ENCODE results near the gene CHST12. TPM values are rescaled to one million over a fixed set of nuclear protein-coding genes. Genes with fewer than 3 reads are reported as not detected.
A peak's percentile ranks its signal among the peaks of the same experiment; 100 is the strongest.
"Not testable (repeated sequence)": the region's sequence is repeated elsewhere in the genome, so short reads cannot be mapped to it uniquely, and the experiment has no call there.

Gene CHST12
- total and polyA plus RNA-seq, 7 donors, result 1.2 to 11.9 (median 10.3) TPM

GRCh38 chr7:2468227-2468626 is 64.8 kb downstream of the CHST12 start:
- no peaks in the 10 kb centered on the region for H3K9me3 ChIP-seq
- intact Hi-C loops (cut with DNase I), result no loop called here
- peaks cover 0 to 11% (median 5%) of the 10 kb centered on the region in 3 donors for H3K27me3 ChIP-seq
- H3K4me1 ChIP-seq, result peaks cover 0 to 12% (median 8%) of the 10 kb centered on the region in 4 donors
- H3K36me3 ChIP-seq, result no peaks in the 10 kb centered on the region
- WGBS, 2 donors, result 75 to 79% methylated on average over 7 of the region's 7 CpGs
- H3K27ac ChIP-seq, result no peak overlapping the region
- TF ChIP-seq CTCF (IDR thresholded peaks at IDR 0.05) (no peak), EP300 (IDR thresholded peaks at IDR 0.05) (no peak), POLR2A (IDR thresholded peaks at IDR 0.05) (no peak), POLR2AphosphoS5 (IDR thresholded peaks at IDR 0.05) (no peak)
- no peak for DNase-seq
- no peak overlapping the region for H3K4me3 ChIP-seq

- DNase-seq; H3K36me3 ChIP-seq; intact Hi-C loops (cut with DNase I); H3K27ac ChIP-seq; H3K9me3 ChIP-seq; H3K4me3 ChIP-seq: not testable (repeated sequence)
- Histone ChIP-seq H3K27me3 (peaks cover 0 to 12% (median 5%) of the 10 kb centered on the region in 3 donors), H3K4me1 (peaks cover 0 to 12% (median 8%) of the 10 kb centered on the region in 4 donors)
- whole genome bisulfite sequencing, 2 donors, result 71 to 84% methylated on average over 9 of the region's 9 CpGs
These were observed 66.2 kb downstream of the CHST12 start for GRCh38 chr7:2469460-2470203.

- peaks cover 0 to 20% (median 7%) of the 10 kb centered on the region in 3 donors for H3K27me3 ChIP-seq
- no peaks in the 10 kb centered on the region for H3K36me3 ChIP-seq
- no peaks in the 10 kb centered on the region for H3K9me3 ChIP-seq
- H3K4me3 ChIP-seq, result no peak overlapping the region
- TF ChIP-seq EP300 (IDR thresholded peaks at IDR 0.05) (no peak), CTCF (IDR thresholded peaks at IDR 0.05) (no peak), POLR2AphosphoS5 (IDR thresholded peaks at IDR 0.05) (no peak)
- H3K27ac ChIP-seq, result no peak overlapping the region
- no peak for DNase-seq
- intact Hi-C loops (cut with DNase I), result no loop called here
- peaks cover 0 to 12% (median 8%) of the 10 kb centered on the region in 4 donors for H3K4me1 ChIP-seq
- WGBS, 2 donors, result 78 to 86% methylated on average over 19 of the region's 19 CpGs
These were observed 67.0 kb downstream of the CHST12 start for GRCh38 chr7:2470204-2471021.

- 37 to 58% methylated on average over 5 of the region's 5 CpGs for WGBS, 2 donors
- peak overlapping the region in 1 of 4 donors; percentile 25 for H3K27ac ChIP-seq
- no peaks in the 10 kb centered on the region for H3K36me3 ChIP-seq
- H3K4me3 ChIP-seq, result no peak overlapping the region
- H3K27me3 ChIP-seq, result peaks cover 0 to 26% (median 7%) of the 10 kb centered on the region in 3 donors
- intact Hi-C loops (cut with DNase I), result no loop called here
- H3K4me1 ChIP-seq, result peaks cover 0 to 12% (median 8%) of the 10 kb centered on the region in 4 donors
- no peaks in the 10 kb centered on the region for H3K9me3 ChIP-seq
- TF ChIP-seq POLR2AphosphoS5 (IDR thresholded peaks at IDR 0.05) (no peak), POLR2A (IDR thresholded peaks at IDR 0.05) (no peak), EP300 (IDR thresholded peaks at IDR 0.05) (no peak), CTCF (IDR thresholded peaks at IDR 0.05) (no peak)
- no peak for DNase-seq
These were observed 67.6 kb downstream of the CHST12 start for GRCh38 chr7:2471022-2471329.

GRCh38 chr7:2471396-2471795 is 68.0 kb downstream of the CHST12 start:
- Histone ChIP-seq H3K4me1 (peaks cover 0 to 12% (median 8%) of the 10 kb centered on the region in 4 donors), H3K36me3 (no peaks in the 10 kb centered on the region), H3K9me3 (no peaks in the 10 kb centered on the region), H3K27ac (peak overlapping the region in 2 of 4 donors; percentile 25 to 40), H3K4me3 (no peak overlapping the region), H3K27me3 (peaks cover 0 to 30% (median 7%) of the 10 kb centered on the region in 3 donors)
- WGBS, 2 donors, result 35 to 43% methylated on average over 17 of the region's 17 CpGs
- intact Hi-C loops (cut with DNase I), result no loop called here
- peak; percentile 86 for DNase-seq
- peak in 1 of 4 donors; percentile 12 for TF ChIP-seq POLR2AphosphoS5 (IDR thresholded peaks at IDR 0.05)
- TF ChIP-seq EP300 (IDR thresholded peaks at IDR 0.05), result no peak
